ENCODE measurements around the gene SIK3. TPM values are rescaled to one million over a fixed set of nuclear protein-coding genes. Genes with fewer than 3 reads are reported as not detected.

Gene SIK3
- polyA plus RNA-seq, 1 of the 3 experiments (the other 2 are of a cell fraction) = 5.1 TPM

GRCh38 chr11:117034901-117035300, 63.3 kb downstream of the SIK3 start (continued):
- TF ChIP-seq TCF12 (IDR thresholded peaks at IDR 0.05) (no peak), MXI1 (IDR thresholded peaks at IDR 0.05; ENCODE audit: low read depth, low read length) (no peak), FOXM1 (IDR thresholded peaks at IDR 0.05; ENCODE audit: low read depth) (no peak), MEF2A (IDR thresholded peaks at IDR 0.05; ENCODE audit: borderline replicate concordance, low read depth) (no peak)
- TF ChIP-seq, protein P1, sequence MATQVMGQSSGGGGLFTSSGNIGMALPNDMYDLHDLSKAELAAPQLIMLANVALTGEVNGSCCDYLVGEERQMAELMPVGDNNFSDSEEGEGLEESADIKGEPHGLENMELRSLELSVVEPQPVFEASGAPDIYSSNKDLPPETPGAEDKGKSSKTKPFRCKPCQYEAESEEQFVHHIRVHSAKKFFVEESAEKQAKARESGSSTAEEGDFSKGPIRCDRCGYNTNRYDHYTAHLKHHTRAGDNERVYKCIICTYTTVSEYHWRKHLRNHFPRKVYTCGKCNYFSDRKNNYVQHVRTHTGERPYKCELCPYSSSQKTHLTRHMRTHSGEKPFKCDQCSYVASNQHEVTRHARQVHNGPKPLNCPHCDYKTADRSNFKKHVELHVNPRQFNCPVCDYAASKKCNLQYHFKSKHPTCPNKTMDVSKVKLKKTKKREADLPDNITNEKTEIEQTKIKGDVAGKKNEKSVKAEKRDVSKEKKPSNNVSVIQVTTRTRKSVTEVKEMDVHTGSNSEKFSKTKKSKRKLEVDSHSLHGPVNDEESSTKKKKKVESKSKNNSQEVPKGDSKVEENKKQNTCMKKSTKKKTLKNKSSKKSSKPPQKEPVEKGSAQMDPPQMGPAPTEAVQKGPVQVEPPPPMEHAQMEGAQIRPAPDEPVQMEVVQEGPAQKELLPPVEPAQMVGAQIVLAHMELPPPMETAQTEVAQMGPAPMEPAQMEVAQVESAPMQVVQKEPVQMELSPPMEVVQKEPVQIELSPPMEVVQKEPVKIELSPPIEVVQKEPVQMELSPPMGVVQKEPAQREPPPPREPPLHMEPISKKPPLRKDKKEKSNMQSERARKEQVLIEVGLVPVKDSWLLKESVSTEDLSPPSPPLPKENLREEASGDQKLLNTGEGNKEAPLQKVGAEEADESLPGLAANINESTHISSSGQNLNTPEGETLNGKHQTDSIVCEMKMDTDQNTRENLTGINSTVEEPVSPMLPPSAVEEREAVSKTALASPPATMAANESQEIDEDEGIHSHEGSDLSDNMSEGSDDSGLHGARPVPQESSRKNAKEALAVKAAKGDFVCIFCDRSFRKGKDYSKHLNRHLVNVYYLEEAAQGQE (IDR thresholded peaks at IDR 0.05; ENCODE audit: low read depth, low read length) = no peak

DNA sequence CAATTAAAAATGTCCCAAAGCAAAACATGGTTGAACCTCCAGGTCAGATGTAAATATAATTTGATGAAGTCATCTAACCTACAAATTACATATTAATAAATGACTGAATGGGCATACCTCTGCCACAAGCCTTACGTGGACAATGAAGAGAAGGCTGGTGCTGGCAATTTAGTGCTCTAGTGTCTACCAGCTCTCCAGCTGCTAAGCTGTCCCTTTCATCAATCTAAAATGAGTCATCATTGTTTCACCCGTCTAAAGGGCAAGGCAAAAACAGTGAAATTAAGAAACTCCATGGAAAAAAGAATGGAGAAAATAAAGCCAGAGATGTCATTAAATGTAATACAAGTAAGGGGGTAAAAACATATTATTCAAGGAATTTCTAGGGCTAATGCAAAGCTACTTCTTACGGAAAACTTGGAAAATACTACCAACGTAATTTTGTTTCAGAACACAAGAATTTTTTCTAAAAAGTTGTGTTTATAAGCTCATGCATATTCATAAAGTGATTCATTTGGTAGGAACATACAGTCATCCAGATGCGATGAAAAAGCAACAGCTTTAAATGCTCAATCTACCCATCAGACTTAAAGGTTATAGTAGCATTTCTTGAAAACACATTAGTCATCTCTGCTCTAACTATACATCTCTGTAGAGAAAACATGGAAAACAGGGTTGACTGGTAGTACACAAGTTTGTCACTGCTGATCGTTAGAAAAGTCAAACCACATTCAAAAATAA, 71.5 kb downstream of the SIK3 start:
- POLR2A ChIA-PET = no interaction called here
- 58% methylated on average over 6 of the region's 6 CpGs for WGBS (ENCODE audit: low lambda C conversion rate)
- CTCF ChIA-PET = no interaction called here

More for the DNA sequence above, 71.5 kb downstream of the SIK3 start:
- Histone ChIP-seq H2AFZ (ENCODE audit: low read depth) (no peak overlapping the region), H3K4me3 (ENCODE audit: low read depth in 2 of 2, low read length in 1 of 2) (no peak overlapping the region), H3K9me2 (no peaks in the 10 kb centered on the region), H3K4me1 (ENCODE audit: control insufficient read depth in 1 of 2, insufficient read depth in 2 of 2, low read depth in 1 of 2, low read length in 1 of 2) (peaks cover 0 to 14% of the 10 kb centered on the region in 2 experiments; a peak in 1 of 4 replicates), H3K9ac (no peak overlapping the region), H4K20me1 (ENCODE audit: insufficient read depth) (peaks cover 4% of the 10 kb centered on the region; the same call in 1 of the 2 replicates), H3F3A (replicated peaks; ENCODE audit: insufficient read depth) (peaks cover 8% of the 10 kb centered on the region), H3K27ac (ENCODE audit: low read depth in 2 of 2, low read length in 1 of 2) (peak overlapping the region in 1 of 2 experiments; percentile 17; a peak in 1 of 4 replicates), H3K27me3 (ENCODE audit: insufficient read depth) (no peaks in the 10 kb centered on the region), H3K9me3 (no peaks in the 10 kb centered on the region), H3K36me3 (replicated peaks in 1 of 2; ENCODE audit: control insufficient read depth in 1 of 2, insufficient read depth in 2 of 2, low read length in 1 of 2) (no peaks in the 10 kb centered on the region), H3K79me2 (ENCODE audit: insufficient read depth) (peaks cover 4% of the 10 kb centered on the region; the same call in 1 of the 2 replicates), H3K4me2 (no peak overlapping the region)
- no peak for DNase-seq
- TF ChIP-seq FOSL2 (IDR thresholded peaks at IDR 0.05; ENCODE audit: borderline replicate concordance, low read depth) = peak; percentile 28; the same call in 1 of the 2 replicates
- TF ChIP-seq, protein P2, sequence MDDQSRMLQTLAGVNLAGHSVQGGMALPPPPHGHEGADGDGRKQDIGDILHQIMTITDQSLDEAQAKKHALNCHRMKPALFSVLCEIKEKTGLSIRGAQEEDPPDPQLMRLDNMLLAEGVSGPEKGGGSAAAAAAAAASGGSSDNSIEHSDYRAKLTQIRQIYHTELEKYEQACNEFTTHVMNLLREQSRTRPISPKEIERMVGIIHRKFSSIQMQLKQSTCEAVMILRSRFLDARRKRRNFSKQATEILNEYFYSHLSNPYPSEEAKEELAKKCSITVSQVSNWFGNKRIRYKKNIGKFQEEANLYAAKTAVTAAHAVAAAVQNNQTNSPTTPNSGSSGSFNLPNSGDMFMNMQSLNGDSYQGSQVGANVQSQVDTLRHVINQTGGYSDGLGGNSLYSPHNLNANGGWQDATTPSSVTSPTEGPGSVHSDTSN (IDR thresholded peaks at IDR 0.05) = peak; percentile 59
- TF ChIP-seq, protein P1 (IDR thresholded peaks at IDR 0.05; ENCODE audit: low read depth, low read length) = no peak
- TF ChIP-seq, protein P3, sequence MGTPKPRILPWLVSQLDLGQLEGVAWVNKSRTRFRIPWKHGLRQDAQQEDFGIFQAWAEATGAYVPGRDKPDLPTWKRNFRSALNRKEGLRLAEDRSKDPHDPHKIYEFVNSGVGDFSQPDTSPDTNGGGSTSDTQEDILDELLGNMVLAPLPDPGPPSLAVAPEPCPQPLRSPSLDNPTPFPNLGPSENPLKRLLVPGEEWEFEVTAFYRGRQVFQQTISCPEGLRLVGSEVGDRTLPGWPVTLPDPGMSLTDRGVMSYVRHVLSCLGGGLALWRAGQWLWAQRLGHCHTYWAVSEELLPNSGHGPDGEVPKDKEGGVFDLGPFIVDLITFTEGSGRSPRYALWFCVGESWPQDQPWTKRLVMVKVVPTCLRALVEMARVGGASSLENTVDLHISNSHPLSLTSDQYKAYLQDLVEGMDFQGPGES (IDR thresholded peaks at IDR 0.05; ENCODE audit: low read depth, low read length) = no peak
- TF ChIP-seq JUND (IDR thresholded peaks at IDR 0.05) = peak; percentile 25; the same call in 1 of the 2 replicates
- peak; percentile 33; the same call in 1 of the 2 replicates for TF ChIP-seq TCF12 (IDR thresholded peaks at IDR 0.05)
- no peak for TF ChIP-seq SMC3 (IDR thresholded peaks at IDR 0.05; ENCODE audit: low read depth, low read length)
- TF ChIP-seq USF1 (IDR thresholded peaks at IDR 0.05; ENCODE audit: borderline replicate concordance, low read depth) = no peak
- no peak for TF ChIP-seq RFX5 (IDR thresholded peaks at IDR 0.05; ENCODE audit: low read length)
- no peak for TF ChIP-seq TAF1 (IDR thresholded peaks at IDR 0.05; ENCODE audit: borderline replicate concordance, low read depth, low read length)
- TF ChIP-seq RCOR1 (IDR thresholded peaks at IDR 0.05; ENCODE audit: low read length) = no peak
- no peak for TF ChIP-seq ELF1 (IDR thresholded peaks at IDR 0.05)
